Stimulated activated CD4-positive, alpha-beta T cell treated with anti-CD3 and anti-CD28 coated beads, Interleukin-1b, Interleukin-23, amount 100 ng/mL, for 24 hours (primary cell): Measurements from ENCODE around the gene CTSA.

ENCODE experiments used
- DNase-seq, 4 experiments: peaks; one replicate each; pipeline ENCODE4 v3.0.0-alpha.2; 2020; ENCODE audit warnings: low read depth in 4 of 4, low spot score in 1 of 4

The CTSA gene

DNA sequence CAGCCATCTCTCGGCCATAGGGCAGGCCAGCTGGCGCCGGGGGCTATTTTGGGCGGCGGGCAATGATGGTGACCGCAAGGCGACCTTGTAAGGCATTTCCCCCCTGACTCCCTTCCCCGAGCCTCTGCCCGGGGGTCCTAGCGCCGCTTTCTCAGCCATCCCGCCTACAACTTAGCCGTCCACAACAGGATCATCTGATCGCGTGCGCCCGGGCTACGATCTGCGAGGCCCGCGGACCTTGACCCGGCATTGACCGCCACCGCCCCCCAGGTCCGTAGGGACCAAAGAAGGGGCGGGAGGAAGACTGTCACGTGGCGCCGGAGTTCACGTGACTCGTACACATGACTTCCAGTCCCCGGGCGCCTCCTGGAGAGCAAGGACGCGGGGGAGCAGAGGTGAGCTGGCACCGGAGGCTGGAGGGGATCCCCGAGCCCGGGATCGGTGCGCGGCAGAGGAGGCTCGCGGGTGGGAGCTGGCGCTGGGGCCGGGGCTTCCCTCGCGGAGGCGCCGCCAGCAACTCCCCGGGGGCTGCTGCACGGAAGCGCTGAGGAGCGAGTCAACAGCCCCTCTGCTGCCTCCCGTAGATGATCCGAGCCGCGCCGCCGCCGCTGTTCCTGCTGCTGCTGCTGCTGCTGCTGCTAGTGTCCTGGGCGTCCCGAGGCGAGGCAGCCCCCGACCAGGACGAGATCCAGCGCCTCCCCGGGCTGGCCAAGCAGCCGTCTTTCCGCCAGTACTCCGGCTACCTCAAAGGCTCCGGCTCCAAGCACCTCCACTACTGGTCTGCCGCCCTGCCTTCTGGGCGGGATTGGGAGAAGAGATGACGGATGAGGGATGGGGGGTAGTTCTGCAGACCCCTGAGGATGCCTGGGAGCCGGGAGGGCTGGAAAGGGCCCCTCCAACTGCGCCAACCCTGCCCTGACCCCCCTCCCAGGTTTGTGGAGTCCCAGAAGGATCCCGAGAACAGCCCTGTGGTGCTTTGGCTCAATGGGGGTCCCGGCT, at the start of gene CTSA, which contains the start of gene NEURL2:
TSS of gene CTSA (plus strand) at position 351 of the 999 bp plus-strand sequence. CDS start at position 585, 234 bp downstream.
TSS of gene NEURL2 (minus strand) at position 224 of the 999 bp plus-strand sequence. CDS start at position 7, 217 bp downstream.
- DNase-seq = peak; percentile 69 to 78 (median 75)

DNA sequence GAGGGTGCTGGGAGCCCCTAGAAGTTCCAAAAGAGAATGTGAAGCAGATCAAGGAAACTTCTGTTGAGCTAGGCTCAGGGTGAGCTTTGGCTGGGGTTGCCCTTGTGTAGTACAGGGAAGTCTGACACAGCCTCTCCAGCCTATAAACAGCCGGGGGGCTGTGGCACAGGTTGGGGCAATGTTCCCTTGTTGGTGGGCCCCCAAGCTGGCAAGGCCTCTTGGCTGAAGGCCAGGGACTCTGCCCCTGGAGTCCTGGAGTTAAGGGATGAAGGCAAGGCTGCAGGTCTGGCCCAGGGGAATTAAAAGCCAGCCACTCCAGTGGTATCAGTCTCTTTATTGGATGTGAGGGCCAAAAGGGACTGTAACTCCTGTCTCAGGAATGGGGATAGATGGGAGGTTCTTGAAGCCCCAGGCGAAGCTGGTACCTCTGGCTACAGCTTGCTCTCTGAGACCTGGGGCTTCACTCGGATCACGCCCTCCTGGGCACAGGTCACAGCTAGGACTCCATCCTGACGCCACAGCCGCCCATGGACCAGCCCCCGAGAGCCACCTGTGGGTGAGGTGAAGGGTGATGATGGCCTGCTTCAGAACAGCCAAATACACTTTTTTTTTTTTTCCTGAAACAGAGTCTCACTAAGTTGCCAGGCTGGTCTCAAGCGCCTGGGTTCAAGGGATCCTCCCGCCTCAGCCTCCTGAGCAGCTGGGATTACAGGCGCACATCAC, 49.6 kb upstream of the CTSA start:
- no peak for DNase-seq

DNA sequence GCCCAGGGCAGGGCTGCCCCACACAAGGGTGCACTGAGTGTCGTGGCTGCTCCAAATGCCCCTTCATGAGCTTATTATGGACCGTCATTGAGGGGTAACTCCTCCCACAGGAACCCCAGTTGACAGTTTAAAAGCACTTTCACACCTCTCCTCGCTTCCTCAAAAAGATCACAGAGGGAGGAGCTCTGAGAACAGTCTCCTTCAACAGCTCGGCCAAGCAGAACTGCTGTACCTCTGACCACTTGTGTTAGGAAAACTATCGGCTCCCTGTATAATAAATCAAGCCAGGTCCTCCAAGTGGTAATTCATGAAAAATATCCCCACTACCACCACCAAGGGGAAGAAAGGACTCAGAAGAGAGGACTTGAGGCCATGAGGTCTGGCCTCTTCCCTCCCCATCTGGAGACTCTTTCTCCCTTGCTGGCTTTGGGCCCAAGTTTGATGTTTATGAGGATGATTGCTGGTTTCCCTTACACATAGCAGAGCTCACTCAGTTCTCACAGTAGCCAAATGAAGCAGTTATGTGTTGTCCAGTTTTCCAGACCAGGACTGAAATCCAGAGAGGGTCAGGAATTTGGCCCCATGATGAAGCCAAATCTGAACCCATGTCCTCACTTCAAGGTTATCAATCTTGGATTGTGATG, 48.8 kb upstream of the CTSA start:
- DNase-seq = no peak

DNA sequence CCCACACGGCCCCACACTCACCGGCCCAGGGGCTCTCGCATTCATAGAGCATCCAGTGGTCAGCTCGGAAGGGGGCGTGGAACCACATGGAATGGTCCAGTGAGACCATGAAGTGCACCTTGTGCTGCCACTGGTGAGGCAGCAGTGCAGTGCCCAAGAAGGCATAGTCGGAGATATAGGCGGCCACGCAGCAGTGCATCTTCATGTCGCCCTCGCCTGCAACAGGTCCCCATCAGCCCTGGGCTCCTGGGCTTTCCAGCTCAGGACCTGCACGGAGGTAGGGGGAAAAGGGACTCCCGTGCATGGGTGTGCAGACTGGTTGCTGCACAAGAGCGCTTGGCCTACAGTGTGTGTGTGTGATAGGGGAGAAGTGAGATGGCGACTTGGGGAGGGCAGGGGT, 47.6 kb upstream of the CTSA start:
- DNase-seq = no peak

DNA sequence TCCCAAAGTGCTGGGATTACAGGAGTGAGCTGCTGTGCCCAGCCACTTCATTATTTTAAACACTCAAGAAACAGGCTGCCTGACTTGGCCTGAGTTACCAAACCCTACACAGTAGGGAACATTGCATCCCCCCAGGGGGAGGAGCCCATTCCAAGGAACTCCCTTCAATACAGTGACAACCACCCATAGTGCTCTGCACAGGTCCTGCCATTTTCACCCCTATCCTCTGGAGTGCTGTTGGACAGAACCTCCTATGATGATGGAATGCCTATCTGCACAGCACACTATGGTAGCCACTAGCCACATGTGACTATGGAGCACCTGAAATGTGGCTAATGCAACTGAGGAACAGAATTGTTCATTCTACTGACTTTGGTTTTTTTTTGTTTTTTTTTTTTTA, 45.7 kb upstream of the CTSA start:
- no peak for DNase-seq

DNA sequence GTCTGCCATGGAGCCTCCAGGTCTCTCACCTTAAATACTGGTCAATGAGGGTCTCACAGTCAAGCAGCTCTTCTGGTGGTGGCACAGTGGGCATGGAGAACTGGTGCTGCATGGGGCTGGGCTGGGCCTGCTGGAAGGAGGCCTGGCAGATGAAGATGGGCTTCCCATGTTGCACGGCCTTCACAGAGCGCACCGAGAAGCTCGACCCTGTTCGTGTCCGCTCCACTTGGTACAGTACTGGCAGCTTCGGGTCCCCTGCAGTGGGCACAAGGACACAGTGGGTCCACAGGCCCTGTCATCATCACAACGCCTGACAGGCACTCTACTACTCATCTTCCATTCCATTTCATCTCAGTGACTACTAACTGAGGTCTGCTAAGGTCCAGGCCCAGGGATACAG, 42.7 kb upstream of the CTSA start:
- no peak for DNase-seq

DNA sequence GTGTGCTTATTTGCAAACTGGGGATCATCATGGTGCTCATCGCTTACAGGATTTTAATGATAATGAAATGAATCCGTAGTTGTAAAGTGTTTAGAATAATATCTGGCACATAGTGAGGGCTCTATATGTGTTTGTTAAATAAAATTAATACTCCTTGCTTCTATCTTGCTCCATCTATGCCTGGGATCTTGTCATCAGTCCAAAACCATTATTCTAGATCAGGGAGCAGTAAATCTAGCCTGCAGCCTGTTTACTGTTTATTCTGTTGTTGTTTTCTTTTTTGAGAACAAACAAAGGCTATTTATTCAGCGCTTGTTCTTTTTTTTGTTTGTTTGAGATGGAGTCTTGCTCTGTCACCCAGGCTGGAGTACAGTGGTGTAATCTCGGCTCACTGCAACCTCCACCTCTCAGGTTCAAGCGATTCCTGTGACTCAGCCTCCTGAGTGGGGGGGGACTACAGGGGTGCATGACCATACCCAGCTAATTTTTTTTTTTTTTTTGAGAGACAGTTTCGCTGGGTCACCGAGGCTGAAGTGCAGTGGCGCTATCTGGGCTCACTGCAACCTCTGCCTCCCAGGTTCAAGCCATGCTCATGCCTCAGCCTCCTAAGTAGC, 42.1 kb upstream of the CTSA start:
- no peak for DNase-seq

DNA sequence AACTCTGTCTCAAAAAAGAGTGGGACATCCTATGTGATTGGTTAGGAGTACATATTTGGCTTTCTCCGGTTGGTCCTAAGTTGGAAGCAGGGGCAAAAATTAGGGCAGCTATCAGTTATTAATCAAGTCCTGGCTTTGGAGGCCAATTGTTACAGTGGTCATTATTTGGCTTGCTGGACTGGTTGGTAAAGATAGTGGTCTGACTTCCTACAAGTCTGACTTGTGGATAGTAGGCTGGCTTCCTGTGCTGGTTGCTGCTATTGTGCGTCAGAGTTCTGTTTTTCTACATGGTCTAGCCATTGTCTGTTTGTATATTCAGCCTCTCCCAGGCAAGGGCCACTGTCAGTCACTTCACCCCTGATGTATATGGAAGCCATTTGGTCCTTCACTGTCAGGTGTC, 40.9 kb upstream of the CTSA start:
- no peak for DNase-seq

DNA sequence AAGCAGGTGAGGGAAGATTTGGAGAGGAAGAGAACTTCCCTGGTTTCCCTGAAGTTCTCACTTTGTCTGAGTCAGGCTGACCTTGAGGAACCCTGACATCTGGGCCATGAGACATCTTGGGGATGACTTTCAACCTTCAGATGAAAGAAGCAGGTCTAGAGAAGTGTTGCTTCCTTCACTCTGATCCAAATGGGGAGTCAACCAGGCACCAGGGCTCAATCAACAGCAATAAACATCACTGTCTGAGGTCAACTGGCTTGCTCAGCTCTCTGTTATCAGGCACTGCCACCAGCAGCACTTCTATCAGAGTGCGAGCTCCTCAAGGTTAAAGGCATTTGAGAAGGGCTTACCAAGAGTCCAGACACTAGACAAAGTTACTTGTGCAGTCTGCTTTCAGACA, 40.2 kb upstream of the CTSA start:
- DNase-seq = no peak

DNA sequence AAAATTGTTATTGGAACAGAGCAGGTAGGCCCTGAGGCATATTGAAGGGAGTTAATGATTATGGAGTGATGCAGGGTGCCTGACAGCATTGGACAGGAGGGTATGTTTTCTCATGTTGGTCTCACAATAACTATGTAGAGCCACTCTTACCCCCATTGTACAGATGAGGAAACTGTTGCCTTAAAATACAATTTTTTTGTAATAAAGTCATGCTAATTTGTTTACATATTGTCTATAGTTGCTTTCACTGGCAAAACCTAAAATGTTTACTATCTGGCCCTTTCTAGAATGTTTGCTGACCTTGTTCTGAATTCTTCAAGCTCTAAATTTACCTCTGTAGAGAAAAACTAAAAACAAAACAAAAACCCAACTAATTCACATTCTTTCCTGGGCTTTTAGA, 39.6 kb upstream of the CTSA start:
- no peak for DNase-seq

DNA sequence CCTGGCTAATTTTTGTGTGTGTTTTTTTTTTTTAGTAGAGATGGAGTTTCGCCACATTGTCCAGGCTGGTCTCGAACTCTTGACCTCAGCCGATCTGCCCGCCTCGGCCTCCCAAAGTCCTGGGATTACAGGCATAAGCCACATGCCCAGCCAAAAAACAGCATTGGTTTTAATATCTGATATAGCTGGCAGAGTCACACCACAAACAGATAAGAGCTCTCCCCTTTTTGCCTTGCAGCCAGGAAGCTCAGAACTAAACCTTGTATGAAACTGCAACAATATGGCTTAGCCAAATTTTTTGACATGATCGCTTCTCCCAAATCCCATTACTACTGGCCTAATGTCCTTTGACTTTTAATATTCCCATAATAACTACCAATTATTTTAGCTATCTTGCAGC, 38.8 kb upstream of the CTSA start:
- no peak for DNase-seq

DNA sequence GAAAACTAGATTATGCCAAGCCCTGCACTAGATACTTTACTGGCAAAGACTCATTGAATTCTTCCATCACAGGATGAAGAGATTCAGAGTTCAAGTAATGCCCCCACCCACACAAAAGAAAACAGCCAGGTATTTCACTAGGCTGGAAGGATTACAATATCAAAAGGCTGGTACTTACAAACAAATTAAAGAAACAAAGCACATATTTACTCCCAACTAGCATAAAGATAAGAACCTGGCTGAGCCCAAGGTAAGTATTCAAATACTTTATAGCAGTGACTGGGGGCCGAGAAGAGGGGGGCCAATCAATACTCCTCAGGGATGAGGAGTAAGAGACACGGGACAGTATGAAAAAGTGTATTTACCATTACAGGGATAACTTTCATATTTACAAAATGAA, 37.7 kb upstream of the CTSA start:
- no peak for DNase-seq

DNA sequence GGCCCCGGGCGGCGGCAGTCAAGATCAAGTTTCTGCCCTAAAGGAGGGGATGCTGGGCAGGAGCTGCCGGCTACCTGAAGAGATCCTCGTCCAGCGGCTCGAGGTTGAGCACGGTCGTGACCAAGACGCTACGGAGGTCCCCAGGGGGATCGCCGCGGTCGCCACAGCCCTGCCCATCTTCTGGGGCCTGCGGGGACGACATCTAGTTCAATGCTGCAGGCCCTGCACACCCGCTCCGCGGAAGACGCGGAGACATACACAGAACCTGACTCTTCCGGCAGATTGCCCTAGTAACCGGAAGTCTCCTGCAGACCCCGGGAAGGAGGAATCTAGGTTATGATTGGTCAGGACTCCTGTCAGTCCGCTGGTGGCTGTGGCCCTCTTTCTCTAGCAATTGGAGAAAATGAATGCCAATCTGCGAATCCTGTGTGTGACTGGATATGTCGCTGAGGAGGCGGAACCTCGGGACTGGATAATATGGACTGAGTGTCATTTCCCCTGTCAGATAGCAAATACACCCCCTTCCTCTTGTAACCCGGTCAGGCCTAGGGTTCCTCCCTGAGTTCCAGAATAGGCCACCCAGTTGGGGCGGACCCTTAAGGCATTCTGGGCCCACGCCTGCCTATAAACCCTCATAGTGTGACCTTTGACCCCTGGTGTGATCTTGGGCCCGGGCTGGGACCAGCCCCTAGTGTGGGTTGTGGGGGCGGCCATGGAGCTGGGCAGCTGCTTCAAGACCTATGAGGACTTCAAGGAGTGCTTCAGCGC, 33.8 kb upstream of the CTSA start, which contains the start of the genes ACOT8 and ZSWIM3:
TSS of gene ACOT8 (minus strand) at position 279 of the 768 bp plus-strand sequence. CDS start at position 202, 77 bp downstream.
TSS of gene ZSWIM3 (plus strand) at position 501 of the 768 bp plus-strand sequence. CDS start at position 713, 212 bp downstream.
- peak; percentile 79 to 90 (median 86) for DNase-seq

DNA sequence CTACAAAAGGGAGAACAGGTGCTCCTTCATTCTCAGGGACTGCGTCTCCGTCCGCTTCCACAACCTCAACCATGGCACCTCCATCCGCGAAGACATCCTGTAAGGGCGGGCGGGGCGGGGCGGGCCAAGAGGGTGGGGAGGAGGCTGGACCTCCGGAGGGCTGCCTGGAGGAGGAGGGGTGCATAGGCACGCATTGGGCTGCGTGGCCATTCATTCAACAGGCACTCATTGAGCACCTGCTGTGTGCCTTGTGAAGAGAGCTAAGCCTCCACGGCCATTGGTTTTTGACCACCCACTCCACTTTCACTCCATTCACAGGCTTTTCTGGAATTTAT, 33.3 kb upstream of the CTSA start:
- no peak for DNase-seq

DNA sequence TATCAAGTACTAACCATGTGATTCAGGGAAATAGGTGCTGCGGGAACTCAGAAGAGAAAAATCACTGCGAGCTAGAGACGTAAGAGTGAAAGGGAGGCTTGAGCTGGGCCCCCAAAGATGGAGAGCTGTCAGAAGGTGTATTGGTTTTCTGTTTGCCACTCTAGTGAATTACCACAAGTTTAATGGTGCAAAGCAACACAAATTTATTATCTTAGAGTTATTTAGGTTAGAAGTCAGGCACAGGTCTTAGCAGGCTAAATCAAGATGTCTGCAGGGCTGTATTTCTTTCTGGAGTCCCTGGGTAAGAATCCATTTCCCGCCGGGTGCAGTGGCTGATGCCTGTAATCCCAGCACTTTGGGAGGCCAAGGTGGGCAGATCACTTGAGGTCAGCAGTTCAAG, 31.2 kb upstream of the CTSA start:
- no peak for DNase-seq

DNA sequence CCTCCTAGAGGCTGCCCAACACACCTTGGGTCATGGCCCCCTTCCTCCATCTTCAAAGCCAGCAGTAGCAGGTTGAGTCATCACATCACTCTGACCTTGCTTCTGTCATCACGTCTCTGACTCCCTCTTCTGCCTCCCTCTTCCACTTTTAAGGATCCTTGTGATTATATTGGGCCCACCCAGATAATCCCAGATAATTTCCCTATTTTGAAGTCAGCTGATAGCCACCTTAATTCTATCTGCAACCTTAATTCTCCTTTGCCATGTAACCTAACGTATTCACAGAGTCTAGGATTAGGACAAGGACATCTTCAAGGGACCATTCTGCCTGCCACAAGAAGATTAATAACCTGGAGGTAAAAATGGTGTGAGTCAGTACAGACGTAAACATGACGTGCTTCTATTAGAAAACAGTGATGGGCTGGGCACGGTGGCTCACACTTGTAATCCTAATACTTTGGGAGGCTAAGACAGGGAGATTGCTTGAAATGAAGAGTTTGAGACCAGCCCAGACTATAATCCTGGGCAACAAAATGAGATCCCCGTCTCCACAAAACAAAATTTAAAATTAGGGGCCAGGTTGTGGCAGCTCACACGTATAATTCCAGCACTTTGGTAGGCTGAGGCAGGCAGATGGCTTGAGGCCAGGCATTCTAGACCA, 30.4 kb upstream of the CTSA start:
- no peak for DNase-seq

DNA sequence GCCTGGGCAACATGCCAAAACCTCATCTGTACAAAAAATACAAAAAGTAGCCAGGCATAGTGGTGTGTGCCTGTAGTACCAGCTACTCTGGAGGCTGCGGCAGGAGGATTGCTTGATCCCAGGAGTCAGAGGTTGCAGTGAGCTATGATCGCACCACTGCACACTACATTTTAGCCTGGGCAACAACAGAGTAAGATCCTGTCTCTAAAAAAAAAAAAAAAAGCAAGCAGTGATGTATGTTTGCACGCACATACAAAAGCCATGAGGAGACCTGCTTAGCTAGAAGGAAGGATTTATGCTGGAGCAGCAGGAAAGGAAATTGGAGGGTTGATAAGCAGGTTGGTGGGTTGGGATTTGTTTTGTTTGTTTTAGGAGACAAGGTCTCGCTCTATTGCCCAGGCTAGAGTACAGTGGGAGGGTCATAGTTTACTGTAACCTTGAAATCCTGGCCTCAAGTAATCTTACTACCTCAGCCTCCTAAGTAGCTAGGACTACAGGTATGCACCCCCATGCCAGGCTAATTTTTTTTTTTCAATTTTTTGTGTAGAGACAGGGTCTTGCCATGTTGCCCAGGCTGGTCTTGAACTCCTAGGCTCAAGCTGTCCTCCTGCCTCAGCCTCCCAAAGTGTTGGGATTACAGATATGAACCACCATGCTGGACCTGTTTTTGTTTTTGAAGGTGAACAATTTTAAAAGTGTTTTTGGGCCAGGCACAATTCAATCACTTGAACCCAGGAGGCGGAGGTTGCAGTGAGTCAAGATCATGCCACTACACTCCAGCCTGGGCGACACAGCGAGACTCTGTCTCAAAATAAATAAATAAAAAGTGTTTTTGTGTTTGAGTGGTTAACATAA, 29.7 kb upstream of the CTSA start:
- DNase-seq = no peak

DNA sequence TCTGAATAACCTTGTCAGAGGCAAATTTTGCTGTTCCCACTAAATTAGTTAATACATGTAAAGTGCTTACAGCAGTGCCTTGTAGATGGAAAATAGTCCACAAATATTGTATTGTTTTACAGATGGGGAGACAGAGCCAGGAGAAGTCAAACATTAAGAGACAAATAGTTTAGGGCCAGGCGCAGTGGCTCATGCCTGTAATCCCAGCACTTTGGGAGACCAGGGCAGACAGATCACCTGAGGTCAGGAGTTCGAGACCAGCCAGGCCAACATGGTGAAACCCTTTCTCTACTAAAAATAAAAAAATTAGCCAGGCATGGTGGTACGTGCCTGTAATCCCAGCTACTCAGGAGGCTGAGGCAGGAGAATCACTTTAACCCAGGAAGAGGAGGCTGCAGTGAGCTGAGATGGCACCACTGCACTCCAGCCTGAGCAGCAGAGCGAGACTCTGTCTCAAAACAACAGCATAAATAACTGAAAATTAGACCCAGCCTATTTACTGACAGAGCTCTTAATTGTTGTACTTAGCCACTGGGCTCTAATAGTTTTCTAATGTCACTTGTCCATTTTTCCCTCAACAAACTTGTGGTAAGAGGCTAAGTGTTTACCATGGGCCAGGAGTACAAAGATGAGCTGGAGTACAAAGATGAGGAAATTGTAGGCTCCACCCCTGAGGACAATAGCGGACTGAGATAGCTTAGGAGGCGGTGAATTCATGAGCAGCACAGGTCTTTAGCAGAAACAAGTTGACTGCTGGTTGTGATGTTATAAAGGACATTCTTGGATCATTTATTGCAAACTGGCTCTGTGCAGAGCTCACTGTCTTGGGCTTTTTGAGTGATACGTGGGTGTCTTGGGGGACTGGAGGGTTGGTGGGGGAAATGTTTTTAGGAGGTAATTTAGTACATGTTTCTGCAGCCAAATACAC, 27.3 kb upstream of the CTSA start:
- DNase-seq = no peak
